Left ventricle myocardium inferior (tissue), 1 donor: Measurements from ENCODE around the gene ADAM12. TPM values are rescaled to one million over a fixed set of nuclear protein-coding genes. Genes with fewer than 3 reads are reported as not detected.

Experiments used
- DNase-seq: peaks from one replicate; pipeline ENCODE4 v3.0.0-alpha.2; 2020
- H3K27ac ChIP-seq: fragments of 200-600 bp; replicated peaks from 2 replicates; pipeline ENCODE4 v1.8.0; 2021
- H3K27me3 ChIP-seq: fragments of 200-600 bp; 2 replicates; pipeline ENCODE4 v1.8.0; 2021; ENCODE audit warnings: low read depth
- H3K36me3 ChIP-seq: fragments of 200-600 bp; 2 replicates; pipeline ENCODE4 v1.8.0; 2021
- H3K4me1 ChIP-seq: fragments of 200-600 bp; 2 replicates; pipeline ENCODE4 v1.8.0; 2021
- H3K4me3 ChIP-seq: fragments of 200-600 bp; 2 replicates; pipeline ENCODE4 v1.8.0; 2021; ENCODE audit warnings: mild to moderate bottlenecking, moderate library complexity
- H3K9me3 ChIP-seq: fragments of 200-600 bp; replicated peaks from 2 replicates; pipeline ENCODE4 v1.8.0; 2021
- CTCF ChIP-seq: fragments of 200-600 bp; IDR thresholded peaks from 2 replicates; pipeline ENCODE4 v1.8.0; 2021; ENCODE audit warnings: antibody characterized with exemption, mild to moderate bottlenecking, borderline replicate concordance
- intact Hi-C: fragments of 100-400 bp; cut with micrococcal nuclease; formaldehyde crosslinking; loops from one replicate; pipeline ENCODE4 v1.11.0; 2022
- total RNA-seq: library from RNA; stranded (reverse); fragmentation: NEBNext Ultra II Directional; extraction: Animal tissue kit (Norgen Biotek cat#: 25700); gene quantifications from one replicate; pipeline ENCODE4 v1.2.1, GENCODE V29; 2021
- donor health status: DM: no; HTN: yes; CAD: no; lungs with severe emphysema.

Gene ADAM12
- total RNA-seq, 1 donor from 2014 or later, result 0.27 TPM

GRCh38 chr10:126432507-126432906, 44.2 kb upstream of the ADAM12 start:
- no peak for DNase-seq
- intact Hi-C loops, result no loop called here
- TF ChIP-seq CTCF, result no peak
- Histone ChIP-seq H3K27me3 (peaks cover 56% of the 10 kb centered on the region), H3K9me3 (peaks cover under 1% of the 10 kb centered on the region), H3K27ac (no peak overlapping the region), H3K4me3 (no peak overlapping the region), H3K4me1 (no peaks in the 10 kb centered on the region), H3K36me3 (no peaks in the 10 kb centered on the region)

DNA sequence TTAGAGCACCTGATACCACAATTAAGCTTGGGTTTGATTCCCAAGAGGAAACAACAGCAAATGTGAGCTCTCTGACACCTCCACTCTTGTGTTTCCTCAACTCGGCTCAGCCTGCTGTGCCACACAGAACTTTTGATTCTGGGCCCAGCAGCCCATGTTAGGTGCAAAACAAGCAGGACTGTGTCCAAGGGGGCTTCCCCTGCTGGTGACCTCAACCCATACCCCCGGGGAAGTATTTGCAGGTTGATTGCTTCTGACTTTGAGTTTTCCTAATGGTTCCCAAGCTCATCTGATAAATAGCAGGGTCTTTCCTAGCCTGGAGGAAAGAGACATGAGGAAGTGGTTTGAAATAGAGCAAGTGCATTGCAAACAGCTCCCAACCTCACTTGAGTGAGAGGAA, 43.5 kb upstream of the ADAM12 start:
- no peak overlapping the region for H3K27ac ChIP-seq
- DNase-seq, result no peak
- no peak overlapping the region for H3K4me3 ChIP-seq
- no peak for TF ChIP-seq CTCF
- peaks cover 61% of the 10 kb centered on the region for H3K27me3 ChIP-seq
- no peaks in the 10 kb centered on the region for H3K9me3 ChIP-seq
- H3K36me3 ChIP-seq, result no peaks in the 10 kb centered on the region
- no peaks in the 10 kb centered on the region for H3K4me1 ChIP-seq
- intact Hi-C loops, result no loop called here

GRCh38 chr10:126430512-126430911, 42.2 kb upstream of the ADAM12 start:
- no peaks in the 10 kb centered on the region for H3K36me3 ChIP-seq
- H3K4me1 ChIP-seq, result no peaks in the 10 kb centered on the region
- intact Hi-C loops, result no loop called here
- H3K4me3 ChIP-seq, result no peak overlapping the region
- H3K9me3 ChIP-seq, result no peaks in the 10 kb centered on the region
- peaks cover 49% of the 10 kb centered on the region for H3K27me3 ChIP-seq
- H3K27ac ChIP-seq, result no peak overlapping the region
- TF ChIP-seq CTCF, result no peak
- no peak for DNase-seq

GRCh38 chr10:126429275-126429674, 41.0 kb upstream of the ADAM12 start:
- H3K36me3 ChIP-seq, result no peaks in the 10 kb centered on the region
- H3K27ac ChIP-seq, result no peak overlapping the region
- DNase-seq, result no peak
- no peak overlapping the region for H3K4me3 ChIP-seq
- H3K27me3 ChIP-seq, result peaks cover 38% of the 10 kb centered on the region
- no peak for TF ChIP-seq CTCF
- intact Hi-C loops, result no loop called here
- H3K4me1 ChIP-seq, result no peaks in the 10 kb centered on the region
- H3K9me3 ChIP-seq, result peaks cover 8% of the 10 kb centered on the region

DNA sequence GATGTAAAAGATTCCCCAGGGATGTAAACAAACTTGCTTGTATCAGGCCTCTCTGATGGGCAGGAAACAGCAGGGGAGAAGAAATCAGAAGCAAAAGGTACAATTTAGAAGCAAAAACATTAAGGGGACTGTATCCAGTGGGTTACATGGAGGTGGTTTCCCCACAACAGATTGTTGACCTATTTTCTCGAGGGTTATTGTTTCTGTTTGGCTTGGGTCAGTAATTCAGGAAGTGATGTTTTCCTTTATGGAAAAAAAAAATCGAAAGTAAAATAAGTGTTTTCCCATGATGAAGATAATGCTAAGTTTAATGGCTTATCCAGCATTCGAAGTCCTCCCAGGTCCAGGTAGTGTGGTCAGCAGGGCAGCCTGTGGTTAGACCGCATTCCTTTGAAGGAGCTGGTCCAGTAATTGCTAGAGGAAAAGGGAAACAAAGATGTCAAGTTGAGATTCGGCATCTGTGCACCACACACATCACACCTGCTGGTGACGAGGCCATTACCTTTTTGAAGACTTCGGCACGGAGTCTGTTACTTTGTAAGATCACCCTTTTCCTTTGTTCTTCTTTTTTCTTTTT, 37.3 kb upstream of the ADAM12 start:
- H3K4me1 ChIP-seq, result no peaks in the 10 kb centered on the region
- H3K4me3 ChIP-seq, result peak overlapping the region; percentile 5
- peaks cover 30% of the 10 kb centered on the region for H3K27me3 ChIP-seq
- H3K27ac ChIP-seq, result no peak overlapping the region
- H3K9me3 ChIP-seq, result peaks cover 25% of the 10 kb centered on the region
- DNase-seq, result no peak
- H3K36me3 ChIP-seq, result no peaks in the 10 kb centered on the region
- TF ChIP-seq CTCF, result no peak
- intact Hi-C loops, result no loop called here
